GM19467 (cell line): ENCODE results near the gene MED28.
"Not testable (repeated sequence)": the region's sequence is repeated elsewhere in the genome, so short reads cannot be mapped to it uniquely, and the experiment has no call there.

ENCODE experiments used
- ATAC-seq: cut with Tn5 transposase; IDR thresholded peaks from one replicate; pipeline ENCODE4 v1.9.1; 2021; ENCODE audit warnings: mild to moderate bottlenecking, moderate library complexity; ENCODE audit not compliant: unreplicated experiment

The MED28 gene

GRCh38 chr4:17614416-17615299, at the start of gene MED28:
Gene MED28 (plus strand): TSS chr4:17614641. CDS start chr4:17614655, 14 bp downstream.
- peak; percentile 96 for ATAC-seq

GRCh38 chr4:17565846-17566245, 48.6 kb upstream of the MED28 start:
- no peak for ATAC-seq

- no peak for ATAC-seq
Observed at GRCh38 chr4:17567271-17567670, 47.2 kb upstream of the MED28 start.

GRCh38 chr4:17574206-17574605, 40.2 kb upstream of the MED28 start:
- no peak for ATAC-seq

GRCh38 chr4:17575177-17575576, 39.3 kb upstream of the MED28 start:
- not testable (repeated sequence) for ATAC-seq

GRCh38 chr4:17576932-17577664, 37.3 kb upstream of the MED28 start, which contains the start of gene LAP3:
Gene LAP3 (plus strand): TSS chr4:17577198. CDS start chr4:17577466, 268 bp downstream.
- peak; percentile 83 for ATAC-seq

GRCh38 chr4:17577665-17578481, 36.6 kb upstream of the MED28 start:
- peak; percentile 1 for ATAC-seq

- peak; percentile 29 for ATAC-seq
Observed at GRCh38 chr4:17578482-17578891, 36.0 kb upstream of the MED28 start.

- no peak for ATAC-seq
Observed at GRCh38 chr4:17580969-17581368, 33.5 kb upstream of the MED28 start.

- no peak for ATAC-seq
Observed at GRCh38 chr4:17583276-17583675, 31.2 kb upstream of the MED28 start.

GRCh38 chr4:17583941-17584340, 30.5 kb upstream of the MED28 start:
- ATAC-seq: no peak

- no peak for ATAC-seq
Observed at GRCh38 chr4:17584521-17585213, 29.8 kb upstream of the MED28 start.

GRCh38 chr4:17587094-17587822, 27.2 kb upstream of the MED28 start:
- no peak for ATAC-seq

- no peak for ATAC-seq
Observed at GRCh38 chr4:17589355-17589754, 25.1 kb upstream of the MED28 start.

GRCh38 chr4:17595471-17596005, 18.9 kb upstream of the MED28 start:
- peak; percentile 80 for ATAC-seq

GRCh38 chr4:17597517-17597916, 16.9 kb upstream of the MED28 start:
- no peak for ATAC-seq

- ATAC-seq: no peak
Observed at GRCh38 chr4:17599826-17600225, 14.6 kb upstream of the MED28 start.

GRCh38 chr4:17605236-17605635, 9.2 kb upstream of the MED28 start:
- no peak for ATAC-seq

GRCh38 chr4:17613761-17614415, 553 bp upstream of the MED28 start:
- peak; percentile 39 for ATAC-seq
